Measurements from ENCODE around the gene CLIC5.

CLIC5 gene

DNA sequence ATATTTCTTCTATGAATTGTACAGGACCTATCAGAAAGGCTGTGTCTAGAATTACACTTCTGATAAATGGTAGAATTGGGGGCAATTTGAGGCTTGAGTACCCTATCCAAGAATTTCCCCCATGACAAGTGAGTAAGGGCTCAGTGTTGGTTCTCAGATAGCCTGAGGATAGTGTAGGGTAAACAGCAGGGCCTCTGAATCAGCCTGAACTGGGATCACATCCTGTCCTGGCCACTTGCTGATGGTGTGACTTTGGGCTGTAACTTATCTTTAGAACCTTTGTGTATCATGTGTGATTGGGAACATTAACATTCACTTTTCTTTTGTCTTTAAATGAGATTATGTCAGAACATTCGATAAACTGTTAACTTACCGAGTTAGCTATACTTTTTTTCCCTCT lies 151.0 kb downstream of the CLIC5 start:
- Histone ChIP-seq H3K36me3 (ENCODE audit: control insufficient read depth, insufficient read depth, low read length) (no peaks in the 10 kb centered on the region), H3K4me1 (ENCODE audit: control insufficient read depth, insufficient read depth, low read length, poor library complexity, severe bottlenecking) (no peaks in the 10 kb centered on the region), H3K9me3 (ENCODE audit: control insufficient read depth, low read length) (no peaks in the 10 kb centered on the region), H3K27me3 (replicated peaks; ENCODE audit: control insufficient read depth, insufficient read depth, low read length, poor library complexity, severe bottlenecking) (no peaks in the 10 kb centered on the region), H3K27ac (ENCODE audit: insufficient read depth, low read length, poor library complexity, severe bottlenecking) (no peak overlapping the region), H3K4me3 (ENCODE audit: insufficient read depth, low read depth, low read length, poor library complexity, severe bottlenecking) (no peak overlapping the region)
- no peak for DNase-seq

- DNase-seq = no peak
- H3K27ac ChIP-seq (ENCODE audit: insufficient read depth, low read length, poor library complexity, severe bottlenecking) = no peak overlapping the region
- H3K9me3 ChIP-seq (ENCODE audit: control insufficient read depth, low read length) = no peaks in the 10 kb centered on the region
- no peaks in the 10 kb centered on the region for H3K36me3 ChIP-seq (ENCODE audit: control insufficient read depth, insufficient read depth, low read length)
- H3K27me3 ChIP-seq (replicated peaks; ENCODE audit: control insufficient read depth, insufficient read depth, low read length, poor library complexity, severe bottlenecking) = no peaks in the 10 kb centered on the region
- H3K4me1 ChIP-seq (ENCODE audit: control insufficient read depth, insufficient read depth, low read length, poor library complexity, severe bottlenecking) = no peaks in the 10 kb centered on the region
- no peak overlapping the region for H3K4me3 ChIP-seq (ENCODE audit: insufficient read depth, low read depth, low read length, poor library complexity, severe bottlenecking)
Measured at GRCh38 chr6:45858691-45859090, 157.0 kb downstream of the CLIC5 start.

DNA sequence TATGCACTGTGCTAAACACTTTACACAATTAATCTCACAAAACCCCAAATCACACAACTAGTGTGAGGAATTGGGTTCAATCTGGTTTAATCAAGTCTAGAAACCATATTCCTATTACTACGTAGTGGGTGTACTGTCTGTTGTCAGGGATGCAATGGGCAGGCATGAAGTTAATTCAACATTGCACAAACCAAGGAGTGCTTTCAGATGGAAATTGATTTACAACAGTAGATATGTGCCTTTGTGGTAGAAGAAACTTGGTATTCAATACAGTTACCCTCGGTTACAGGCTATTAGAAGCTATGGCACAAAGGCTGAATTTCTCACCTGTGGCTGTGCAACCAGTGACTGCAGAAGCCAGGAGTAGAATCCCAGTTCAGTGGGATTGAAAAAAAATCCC lies 157.8 kb downstream of the CLIC5 start:
- Histone ChIP-seq H3K36me3 (ENCODE audit: control insufficient read depth, insufficient read depth, low read length) (no peaks in the 10 kb centered on the region), H3K4me3 (ENCODE audit: insufficient read depth, low read depth, low read length, poor library complexity, severe bottlenecking) (no peak overlapping the region), H3K27ac (ENCODE audit: insufficient read depth, low read length, poor library complexity, severe bottlenecking) (no peak overlapping the region), H3K4me1 (ENCODE audit: control insufficient read depth, insufficient read depth, low read length, poor library complexity, severe bottlenecking) (no peaks in the 10 kb centered on the region), H3K9me3 (ENCODE audit: control insufficient read depth, low read length) (no peaks in the 10 kb centered on the region), H3K27me3 (replicated peaks; ENCODE audit: control insufficient read depth, insufficient read depth, low read length, poor library complexity, severe bottlenecking) (no peaks in the 10 kb centered on the region)
- DNase-seq = no peak

DNA sequence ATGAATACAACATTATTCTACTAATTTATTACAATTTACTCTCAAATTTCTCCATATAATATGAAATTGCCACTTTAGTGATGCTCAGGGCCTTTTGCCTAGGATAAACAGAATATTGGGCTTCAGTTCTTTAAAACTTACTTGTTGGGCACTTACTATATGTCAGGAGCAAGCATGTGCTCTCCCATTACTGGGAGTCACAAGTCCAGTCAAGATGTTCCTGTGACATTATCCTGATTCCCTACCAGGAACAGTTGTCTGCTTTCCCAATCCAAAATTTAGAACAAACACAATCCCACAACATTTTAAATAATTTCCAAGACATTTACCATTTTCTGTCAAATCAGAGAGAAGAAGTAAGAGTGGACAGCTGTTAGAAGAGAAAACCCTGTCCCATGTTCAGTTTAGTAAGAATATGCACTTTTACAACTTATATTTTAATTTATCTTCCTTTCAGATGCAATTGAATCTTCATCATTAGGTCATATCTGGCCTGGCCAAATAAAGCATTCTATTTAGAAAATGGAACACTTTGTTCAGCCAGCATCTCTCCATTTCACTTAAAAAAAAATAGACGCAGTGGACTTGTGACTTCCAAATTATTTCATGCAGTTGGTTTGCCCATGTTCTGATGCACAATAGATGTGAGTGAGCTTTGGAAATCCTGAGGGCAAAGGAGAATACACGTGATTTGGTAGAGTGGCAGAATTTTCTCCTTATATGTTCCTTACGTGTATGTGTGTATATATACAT lies 159.8 kb downstream of the CLIC5 start:
- Histone ChIP-seq H3K27me3 (replicated peaks; ENCODE audit: control insufficient read depth, insufficient read depth, low read length, poor library complexity, severe bottlenecking) (no peaks in the 10 kb centered on the region), H3K27ac (ENCODE audit: insufficient read depth, low read length, poor library complexity, severe bottlenecking) (no peak overlapping the region), H3K4me3 (ENCODE audit: insufficient read depth, low read depth, low read length, poor library complexity, severe bottlenecking) (no peak overlapping the region), H3K4me1 (ENCODE audit: control insufficient read depth, insufficient read depth, low read length, poor library complexity, severe bottlenecking) (no peaks in the 10 kb centered on the region), H3K9me3 (ENCODE audit: control insufficient read depth, low read length) (no peaks in the 10 kb centered on the region), H3K36me3 (ENCODE audit: control insufficient read depth, insufficient read depth, low read length) (no peaks in the 10 kb centered on the region)
- DNase-seq = no peak

GRCh38 chr6:45854149-45854742 lies 161.4 kb downstream of the CLIC5 start:
- no peak for DNase-seq
- no peaks in the 10 kb centered on the region for H3K36me3 ChIP-seq (ENCODE audit: control insufficient read depth, insufficient read depth, low read length)
- H3K9me3 ChIP-seq (ENCODE audit: control insufficient read depth, low read length) = no peaks in the 10 kb centered on the region
- no peak overlapping the region for H3K4me3 ChIP-seq (ENCODE audit: insufficient read depth, low read depth, low read length, poor library complexity, severe bottlenecking)
- H3K4me1 ChIP-seq (ENCODE audit: control insufficient read depth, insufficient read depth, low read length, poor library complexity, severe bottlenecking) = no peaks in the 10 kb centered on the region
- H3K27me3 ChIP-seq (replicated peaks; ENCODE audit: control insufficient read depth, insufficient read depth, low read length, poor library complexity, severe bottlenecking) = no peaks in the 10 kb centered on the region
- H3K27ac ChIP-seq (ENCODE audit: insufficient read depth, low read length, poor library complexity, severe bottlenecking) = no peak overlapping the region

DNA sequence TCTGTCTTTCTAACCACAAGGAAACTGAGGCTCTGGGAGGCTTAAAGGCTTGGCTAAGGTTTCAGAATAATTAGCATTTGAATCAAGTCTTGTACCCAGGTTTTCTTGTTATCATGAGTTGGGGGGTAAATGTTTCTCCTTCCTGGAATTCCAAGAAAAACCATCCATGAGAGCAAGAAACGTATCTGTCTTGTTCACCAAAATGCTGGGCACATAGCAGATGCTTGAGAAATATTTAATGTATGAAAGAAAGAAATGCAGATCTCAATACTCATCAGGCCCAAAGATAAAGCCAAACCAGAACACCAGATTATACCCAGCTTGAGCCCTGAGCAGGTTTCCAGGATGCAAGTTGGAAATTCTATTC lies 164.6 kb downstream of the CLIC5 start:
- no peaks in the 10 kb centered on the region for H3K9me3 ChIP-seq (ENCODE audit: control insufficient read depth, low read length)
- H3K36me3 ChIP-seq (ENCODE audit: control insufficient read depth, insufficient read depth, low read length) = no peaks in the 10 kb centered on the region
- no peaks in the 10 kb centered on the region for H3K4me1 ChIP-seq (ENCODE audit: control insufficient read depth, insufficient read depth, low read length, poor library complexity, severe bottlenecking)
- no peaks in the 10 kb centered on the region for H3K27me3 ChIP-seq (replicated peaks; ENCODE audit: control insufficient read depth, insufficient read depth, low read length, poor library complexity, severe bottlenecking)
- H3K4me3 ChIP-seq (ENCODE audit: insufficient read depth, low read depth, low read length, poor library complexity, severe bottlenecking) = no peak overlapping the region
- no peak overlapping the region for H3K27ac ChIP-seq (ENCODE audit: insufficient read depth, low read length, poor library complexity, severe bottlenecking)
- DNase-seq = no peak

DNA sequence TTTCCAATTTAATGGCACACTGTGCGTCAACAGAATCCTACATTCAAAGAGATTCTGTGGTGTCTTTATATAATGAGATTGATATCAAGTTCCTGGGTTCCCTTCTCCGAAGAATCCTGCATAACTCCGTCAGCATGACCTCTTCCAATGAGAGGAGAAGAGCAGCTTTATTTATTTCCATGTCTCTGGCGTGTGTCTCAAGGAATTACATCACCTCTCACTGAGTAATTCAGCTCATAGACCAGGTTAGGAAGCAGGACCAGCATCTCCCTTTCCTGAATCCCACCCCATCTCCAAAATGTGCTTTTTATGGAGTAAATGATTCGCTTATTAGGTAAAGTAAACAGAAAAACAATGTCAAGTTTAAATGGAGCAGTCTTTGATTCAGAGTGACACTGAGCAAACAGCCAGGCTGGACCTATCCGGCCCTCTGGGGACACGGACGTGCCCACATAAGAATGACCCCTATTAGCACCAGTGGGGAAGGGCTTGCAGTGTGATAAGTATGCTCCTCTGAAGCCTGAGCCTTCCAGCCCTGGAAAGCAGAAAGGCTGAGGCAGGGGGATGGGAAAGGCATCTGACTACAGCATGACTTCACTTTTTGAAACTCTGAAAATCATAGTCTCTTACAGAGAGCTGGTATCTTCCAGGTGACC lies 165.2 kb downstream of the CLIC5 start:
- Histone ChIP-seq H3K9me3 (ENCODE audit: control insufficient read depth, low read length) (no peaks in the 10 kb centered on the region), H3K27me3 (replicated peaks; ENCODE audit: control insufficient read depth, insufficient read depth, low read length, poor library complexity, severe bottlenecking) (no peaks in the 10 kb centered on the region), H3K4me1 (ENCODE audit: control insufficient read depth, insufficient read depth, low read length, poor library complexity, severe bottlenecking) (no peaks in the 10 kb centered on the region), H3K27ac (ENCODE audit: insufficient read depth, low read length, poor library complexity, severe bottlenecking) (no peak overlapping the region), H3K36me3 (ENCODE audit: control insufficient read depth, insufficient read depth, low read length) (no peaks in the 10 kb centered on the region), H3K4me3 (ENCODE audit: insufficient read depth, low read depth, low read length, poor library complexity, severe bottlenecking) (no peak overlapping the region)
- no peak for DNase-seq

DNA sequence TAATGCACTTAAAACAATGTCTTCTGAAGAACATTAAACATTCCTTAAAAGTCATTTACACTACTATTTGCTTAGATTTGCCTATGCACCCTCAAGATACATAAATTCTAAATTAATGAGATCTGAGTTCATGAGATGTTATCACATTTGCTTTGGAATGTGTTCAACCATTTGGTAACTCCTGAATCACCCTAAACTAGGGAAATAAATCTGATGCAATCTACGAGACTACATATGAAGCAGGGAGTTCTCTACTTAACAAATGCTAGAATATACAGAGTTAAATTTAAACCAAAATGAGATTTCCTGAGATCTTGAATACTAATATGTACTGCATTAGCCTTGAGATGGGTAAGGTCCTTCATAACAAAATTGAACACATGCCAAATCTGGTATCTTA lies 170.1 kb downstream of the CLIC5 start:
- Histone ChIP-seq H3K4me1 (ENCODE audit: control insufficient read depth, insufficient read depth, low read length, poor library complexity, severe bottlenecking) (no peaks in the 10 kb centered on the region), H3K4me3 (ENCODE audit: insufficient read depth, low read depth, low read length, poor library complexity, severe bottlenecking) (no peak overlapping the region), H3K27ac (ENCODE audit: insufficient read depth, low read length, poor library complexity, severe bottlenecking) (no peak overlapping the region), H3K9me3 (ENCODE audit: control insufficient read depth, low read length) (no peaks in the 10 kb centered on the region), H3K27me3 (replicated peaks; ENCODE audit: control insufficient read depth, insufficient read depth, low read length, poor library complexity, severe bottlenecking) (no peaks in the 10 kb centered on the region), H3K36me3 (ENCODE audit: control insufficient read depth, insufficient read depth, low read length) (no peaks in the 10 kb centered on the region)
- no peak for DNase-seq

DNA sequence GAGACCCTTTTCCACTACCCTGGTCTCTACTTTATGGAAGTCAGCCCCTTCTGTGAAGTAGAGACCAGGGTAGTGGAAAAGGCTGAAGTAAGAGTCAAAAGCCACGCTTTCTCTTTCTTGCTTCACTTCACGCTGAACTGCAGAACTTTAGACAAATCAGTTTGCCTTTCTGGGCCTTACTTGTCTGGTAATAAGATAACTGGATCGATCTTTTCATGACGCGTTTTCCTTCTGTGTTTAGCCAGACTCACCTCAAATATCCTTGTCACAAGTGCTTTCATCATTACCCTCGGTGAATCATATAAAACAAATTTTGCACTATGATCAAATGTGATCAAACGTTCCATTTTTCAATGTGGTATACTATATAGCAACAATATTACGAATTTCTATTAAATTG lies 170.7 kb downstream of the CLIC5 start:
- H3K27me3 ChIP-seq (replicated peaks; ENCODE audit: control insufficient read depth, insufficient read depth, low read length, poor library complexity, severe bottlenecking) = no peaks in the 10 kb centered on the region
- no peaks in the 10 kb centered on the region for H3K4me1 ChIP-seq (ENCODE audit: control insufficient read depth, insufficient read depth, low read length, poor library complexity, severe bottlenecking)
- H3K36me3 ChIP-seq (ENCODE audit: control insufficient read depth, insufficient read depth, low read length) = no peaks in the 10 kb centered on the region
- no peak for DNase-seq
- H3K4me3 ChIP-seq (ENCODE audit: insufficient read depth, low read depth, low read length, poor library complexity, severe bottlenecking) = no peak overlapping the region
- no peaks in the 10 kb centered on the region for H3K9me3 ChIP-seq (ENCODE audit: control insufficient read depth, low read length)
- no peak overlapping the region for H3K27ac ChIP-seq (ENCODE audit: insufficient read depth, low read length, poor library complexity, severe bottlenecking)

- no peak for DNase-seq
- Histone ChIP-seq H3K4me1 (ENCODE audit: control insufficient read depth, insufficient read depth, low read length, poor library complexity, severe bottlenecking) (no peaks in the 10 kb centered on the region), H3K27ac (ENCODE audit: insufficient read depth, low read length, poor library complexity, severe bottlenecking) (no peak overlapping the region), H3K9me3 (ENCODE audit: control insufficient read depth, low read length) (no peaks in the 10 kb centered on the region), H3K4me3 (ENCODE audit: insufficient read depth, low read depth, low read length, poor library complexity, severe bottlenecking) (no peak overlapping the region), H3K27me3 (replicated peaks; ENCODE audit: control insufficient read depth, insufficient read depth, low read length, poor library complexity, severe bottlenecking) (no peaks in the 10 kb centered on the region), H3K36me3 (ENCODE audit: control insufficient read depth, insufficient read depth, low read length) (no peaks in the 10 kb centered on the region)
Measured at GRCh38 chr6:45843848-45844521, 171.7 kb downstream of the CLIC5 start.

Measured in effector memory CD4-positive, alpha-beta T cell (primary cell).